HG02763 (cell line): ENCODE data around the gene CYP46A1.
"Not testable (repeated sequence)": the region's sequence is repeated elsewhere in the genome, so short reads cannot be mapped to it uniquely, and the experiment has no call there.

Experiments
- ATAC-seq: cut with Tn5 transposase; IDR thresholded peaks from one replicate; pipeline ENCODE4 v1.9.1; 2021; ENCODE audit warnings: mild to moderate bottlenecking, moderate library complexity; ENCODE audit not compliant: unreplicated experiment

The CYP46A1 gene

GRCh38 chr14:99754141-99755067 lies 70.3 kb downstream of the CYP46A1 start:
- ATAC-seq = no peak

- no peak for ATAC-seq
These were observed 70.9 kb downstream of the CYP46A1 start for GRCh38 chr14:99755068-99755405.

- ATAC-seq = no peak
These were observed 71.8 kb downstream of the CYP46A1 start for GRCh38 chr14:99755629-99756603.

GRCh38 chr14:99756796-99757195 lies 72.7 kb downstream of the CYP46A1 start:
- ATAC-seq = no peak

GRCh38 chr14:99757331-99758070 lies 73.4 kb downstream of the CYP46A1 start:
- no peak for ATAC-seq

GRCh38 chr14:99758121-99758821 lies 74.2 kb downstream of the CYP46A1 start:
- no peak for ATAC-seq

GRCh38 chr14:99758872-99759545 lies 74.9 kb downstream of the CYP46A1 start:
- no peak for ATAC-seq

GRCh38 chr14:99759546-99759925 lies 75.4 kb downstream of the CYP46A1 start:
- ATAC-seq = no peak

- no peak for ATAC-seq
These were observed 76.7 kb downstream of the CYP46A1 start for GRCh38 chr14:99760817-99761216.

- not testable (repeated sequence) for ATAC-seq
These were observed 78.8 kb downstream of the CYP46A1 start for GRCh38 chr14:99762911-99763310.

- no peak for ATAC-seq
These were observed 79.6 kb downstream of the CYP46A1 start for GRCh38 chr14:99763527-99764221.

- no peak for ATAC-seq
These were observed 80.2 kb downstream of the CYP46A1 start for GRCh38 chr14:99764222-99764706.

- ATAC-seq = no peak
These were observed 84.3 kb downstream of the CYP46A1 start for GRCh38 chr14:99768381-99768780.

- no peak for ATAC-seq
These were observed 85.0 kb downstream of the CYP46A1 start for GRCh38 chr14:99769123-99769522.

- ATAC-seq = no peak
These were observed 85.7 kb downstream of the CYP46A1 start for GRCh38 chr14:99769799-99770198.

GRCh38 chr14:99772371-99773283 lies 88.5 kb downstream of the CYP46A1 start:
- no peak for ATAC-seq

GRCh38 chr14:99773521-99774497 lies 89.7 kb downstream of the CYP46A1 start:
- ATAC-seq = no peak
